NCI-H146 treated with DMSO at 0.1 percent for 48 hours (cell line): ENCODE measurements around the gene TRIM9.

ENCODE experiments used
- DNase-seq: peaks from one replicate; lab custom pipeline; 2025; ENCODE audit not compliant: unreplicated experiment; lab: John Stamatoyannopoulos, UW

The TRIM9 gene

GRCh38 chr14:51094901-51095853 is at the start of gene TRIM9:
Gene TRIM9, minus strand, starts transcription at chr14:51095105. Its CDS starts 166 bp downstream, at chr14:51094939.
- DNase-seq, result peak; percentile 97

DNA sequence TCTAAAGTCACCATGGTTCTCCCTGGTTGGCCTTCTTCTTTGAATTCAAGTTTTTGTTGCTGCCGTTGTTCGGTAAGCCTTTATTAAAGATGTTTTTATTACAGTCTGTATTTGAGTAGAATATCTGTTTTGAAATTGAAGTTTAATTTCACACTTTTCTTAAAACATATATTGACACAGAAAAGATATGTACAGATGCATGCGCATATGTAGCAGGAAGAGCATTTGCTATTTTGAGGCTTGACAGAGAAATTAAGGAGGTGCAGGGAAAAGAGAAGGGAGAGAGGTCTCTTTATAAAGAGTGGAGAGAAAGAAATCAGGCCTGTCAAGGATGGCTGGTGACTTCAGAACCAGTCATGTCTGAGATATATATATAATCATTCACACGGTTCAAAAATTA is 46.0 kb upstream of the TRIM9 start:
- no peak for DNase-seq

DNA sequence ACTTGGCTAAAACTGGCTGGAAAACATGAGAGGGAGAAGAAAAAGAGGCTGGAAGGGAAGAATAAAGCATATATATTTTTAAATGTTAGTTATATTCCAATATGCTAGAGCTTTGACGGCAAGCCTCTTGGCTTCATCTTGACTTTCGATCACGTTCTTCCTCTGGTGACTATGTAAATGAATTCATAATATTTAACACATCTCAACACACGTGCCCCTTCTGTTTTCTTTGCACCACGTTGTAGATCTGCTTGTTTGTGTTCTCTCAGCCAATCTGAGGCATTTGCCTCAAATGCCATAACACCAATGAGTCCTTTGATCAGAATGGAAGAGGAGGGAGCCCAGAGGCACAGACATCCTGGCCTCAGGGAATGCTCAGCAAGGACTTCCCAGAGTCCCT is 45.4 kb upstream of the TRIM9 start:
- no peak for DNase-seq

GRCh38 chr14:51139121-51139681 is 44.3 kb upstream of the TRIM9 start:
- no peak for DNase-seq

DNA sequence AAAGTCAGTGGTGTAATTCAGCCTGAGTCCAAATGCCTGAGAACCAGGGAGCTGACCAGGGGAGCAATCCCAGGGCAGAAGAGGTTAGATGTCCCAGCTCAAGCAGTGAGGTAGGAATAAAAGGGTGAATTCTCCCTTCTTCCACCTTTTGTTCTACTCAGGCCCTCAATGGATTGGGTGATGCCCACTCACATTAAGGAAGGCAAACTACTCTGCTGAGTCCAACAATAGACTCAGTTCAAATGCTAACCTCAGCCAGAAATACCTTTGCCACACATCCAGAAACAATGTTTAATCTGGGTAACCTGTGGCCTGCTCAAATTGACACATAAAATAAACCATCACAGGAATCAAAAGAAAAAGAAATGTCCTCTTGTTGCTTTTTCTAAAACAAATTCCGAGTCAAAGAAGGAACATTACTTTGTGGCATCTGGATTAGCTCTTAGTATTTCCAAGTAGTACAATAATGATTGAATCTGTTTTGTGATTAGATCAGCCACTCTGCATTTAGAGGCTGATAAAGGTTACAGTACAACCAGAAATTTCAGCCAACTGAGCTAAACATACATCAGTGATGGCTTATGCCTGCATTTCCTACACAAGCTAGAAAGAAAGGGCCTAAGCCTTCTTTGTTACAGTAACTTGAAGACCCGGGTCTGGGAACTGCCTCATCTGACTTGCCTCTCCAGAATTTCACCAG is 43.6 kb upstream of the TRIM9 start:
- no peak for DNase-seq

- DNase-seq, result no peak
Observed at GRCh38 chr14:51131516-51131915, 36.6 kb upstream of the TRIM9 start.

GRCh38 chr14:51129130-51129529 is 34.2 kb upstream of the TRIM9 start:
- no peak for DNase-seq

GRCh38 chr14:51124029-51124428 is 29.1 kb upstream of the TRIM9 start:
- DNase-seq, result no peak

DNA sequence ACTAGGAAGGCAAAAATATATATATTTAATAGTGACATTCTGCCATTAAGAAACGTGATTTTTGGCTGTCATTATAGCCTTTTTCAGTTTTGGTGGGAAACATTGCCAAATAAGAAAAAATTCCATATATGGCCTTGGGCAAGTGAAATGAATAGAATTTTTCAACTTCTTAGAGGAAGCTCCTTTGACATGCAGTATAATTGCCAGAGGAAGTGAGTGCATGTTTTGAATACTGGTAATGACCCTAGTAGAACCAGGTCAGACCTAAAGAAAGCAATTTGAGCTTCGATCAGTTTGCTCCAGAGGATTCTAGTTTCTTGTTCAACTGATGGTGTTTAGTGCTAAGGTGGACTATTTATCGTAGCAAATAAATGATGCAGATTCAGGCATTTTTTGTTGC is 26.2 kb upstream of the TRIM9 start:
- DNase-seq, result no peak

GRCh38 chr14:51119411-51120051 is 24.6 kb upstream of the TRIM9 start:
- DNase-seq, result no peak

GRCh38 chr14:51118993-51119392 is 24.1 kb upstream of the TRIM9 start:
- DNase-seq, result no peak

GRCh38 chr14:51117593-51117992 is 22.7 kb upstream of the TRIM9 start:
- no peak for DNase-seq

- no peak for DNase-seq
Observed at GRCh38 chr14:51116682-51117081, 21.8 kb upstream of the TRIM9 start.

- no peak for DNase-seq
Observed at GRCh38 chr14:51109651-51110050, 14.7 kb upstream of the TRIM9 start.

- DNase-seq, result no peak
Observed at GRCh38 chr14:51107801-51108200, 12.9 kb upstream of the TRIM9 start.

DNA sequence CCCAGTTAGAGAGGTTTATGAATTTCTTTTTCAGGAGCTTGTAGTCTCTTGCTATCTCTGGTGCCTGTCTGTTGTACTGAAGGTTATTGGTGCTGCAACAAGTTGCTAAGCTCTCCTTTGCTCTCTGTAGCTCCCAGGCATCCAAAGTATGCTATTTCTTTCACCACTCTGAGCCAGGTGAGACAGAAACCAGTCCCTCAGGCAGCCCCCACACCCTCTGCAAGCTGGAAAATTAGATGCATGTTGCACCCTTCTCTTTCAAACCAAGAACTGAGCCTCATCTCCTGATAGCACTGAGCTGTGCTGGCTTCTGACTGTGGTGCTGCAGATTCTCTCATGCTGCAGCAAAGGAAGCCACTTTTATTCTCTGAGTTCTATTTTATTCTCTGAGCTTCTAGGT is 9.6 kb upstream of the TRIM9 start:
- no peak for DNase-seq

DNA sequence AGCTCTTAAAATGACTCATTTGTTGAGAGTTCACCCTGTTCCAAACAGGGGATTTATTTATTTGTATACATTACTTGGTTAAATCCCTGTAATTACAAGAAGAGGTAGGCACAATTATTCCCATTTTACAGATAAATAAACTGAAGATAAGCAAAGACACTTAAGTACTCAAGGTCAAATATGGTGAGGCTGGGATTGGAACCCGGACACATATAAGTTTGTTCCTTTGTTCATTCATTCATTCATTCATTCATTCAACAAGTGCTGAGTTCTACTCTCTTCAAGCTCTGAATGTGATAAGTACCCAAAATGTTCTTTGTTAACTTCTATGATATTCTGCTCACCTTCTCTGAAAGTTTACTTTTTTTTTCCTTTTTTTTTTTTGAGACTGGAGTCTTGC is 2.4 kb upstream of the TRIM9 start:
- DNase-seq, result peak; percentile 11

DNA sequence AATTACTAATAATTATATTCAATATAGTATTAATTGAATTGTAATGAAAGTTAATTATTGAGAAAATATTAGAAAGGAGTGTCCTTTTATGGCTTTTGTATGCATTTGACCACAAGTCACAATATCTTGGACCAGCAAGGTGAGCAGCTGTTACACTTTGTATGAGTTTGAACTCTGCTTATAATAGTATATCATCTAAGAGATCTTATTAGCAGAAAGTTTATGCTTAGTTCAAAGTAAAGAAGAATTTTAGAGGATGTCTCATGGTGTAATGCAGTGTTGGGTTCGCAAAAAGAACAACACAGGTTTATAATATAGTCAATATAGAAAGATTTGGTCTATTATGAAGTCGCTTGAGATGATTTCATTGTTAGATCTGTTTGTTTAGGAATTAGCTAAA is 2.0 kb upstream of the TRIM9 start:
- no peak for DNase-seq

DNA sequence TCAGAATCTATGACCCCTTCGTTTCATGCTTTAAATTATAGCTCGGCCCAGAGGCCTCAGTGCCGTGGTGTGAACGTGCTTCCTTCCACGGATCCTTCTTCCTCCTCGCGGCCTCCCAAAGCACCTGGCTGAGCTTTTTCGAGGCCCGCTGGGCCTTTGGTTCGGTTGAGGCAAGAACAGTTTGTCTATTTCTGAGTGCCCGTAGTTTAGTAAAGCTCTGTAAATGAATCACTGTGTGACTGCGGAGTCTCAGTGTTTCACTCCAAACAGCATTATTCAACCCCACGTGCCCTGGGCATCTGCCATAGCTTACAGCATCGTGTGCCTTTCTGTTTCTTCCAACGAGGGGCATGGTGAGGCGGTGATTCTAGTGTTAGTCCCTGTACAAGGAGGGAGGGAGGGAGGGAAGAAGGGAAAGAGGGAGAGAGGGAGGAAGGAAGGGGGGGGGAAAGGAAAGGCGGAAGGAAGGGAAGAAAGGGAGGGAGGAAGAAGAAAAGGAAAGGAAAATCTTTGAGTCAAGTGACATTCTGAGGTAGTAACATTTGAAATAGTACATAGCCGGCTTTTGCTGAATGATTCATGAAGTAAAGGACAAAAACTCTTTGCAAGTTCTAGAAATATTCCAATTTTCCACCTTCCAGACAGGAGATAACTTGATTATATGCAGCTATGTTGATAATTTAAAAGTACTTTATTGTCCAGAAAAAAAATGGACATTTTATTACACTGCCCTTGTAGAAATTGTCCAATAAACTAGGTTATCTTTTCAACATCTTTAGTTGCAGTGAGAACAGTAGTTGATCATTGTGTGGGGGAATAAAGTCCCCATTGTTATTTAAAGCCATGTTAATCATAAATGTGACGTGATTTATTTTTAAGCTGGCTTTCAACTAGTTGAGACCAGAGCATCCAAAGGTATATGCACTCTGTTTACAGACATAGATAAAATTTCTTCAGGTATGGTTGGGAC is 1.2 kb upstream of the TRIM9 start:
- DNase-seq, result peak; percentile 19

- DNase-seq, result no peak
Observed at GRCh38 chr14:51094282-51094821, 553 bp downstream of the TRIM9 start.
